MV-4-11 (cell line): Measurements from ENCODE around the gene NHSL2.

Source experiments
- DNase-seq: peaks from one replicate; lab custom pipeline; 2025; lab: John Stamatoyannopoulos, UW

The NHSL2 gene

DNA sequence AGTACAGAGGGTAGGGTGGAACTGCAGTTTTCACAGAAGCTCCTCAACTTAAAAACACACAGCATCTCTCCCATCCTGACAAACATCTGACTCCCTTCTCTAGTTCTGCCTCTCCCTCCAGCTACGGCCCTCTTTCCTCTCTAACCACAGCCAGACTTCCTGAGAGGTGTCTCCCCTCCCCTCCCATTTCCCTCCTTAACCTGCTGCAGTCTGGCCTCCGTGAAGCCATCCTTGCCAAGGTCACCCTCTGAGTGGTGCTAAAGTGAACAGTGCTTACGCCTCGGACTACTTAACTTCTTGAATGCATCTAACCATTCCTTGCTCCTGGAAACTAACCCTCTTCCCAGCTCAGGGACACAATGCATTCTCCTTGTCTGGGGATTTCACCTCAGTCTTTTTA lies 167.8 kb downstream of the NHSL2 start:
- no peak for DNase-seq

DNA sequence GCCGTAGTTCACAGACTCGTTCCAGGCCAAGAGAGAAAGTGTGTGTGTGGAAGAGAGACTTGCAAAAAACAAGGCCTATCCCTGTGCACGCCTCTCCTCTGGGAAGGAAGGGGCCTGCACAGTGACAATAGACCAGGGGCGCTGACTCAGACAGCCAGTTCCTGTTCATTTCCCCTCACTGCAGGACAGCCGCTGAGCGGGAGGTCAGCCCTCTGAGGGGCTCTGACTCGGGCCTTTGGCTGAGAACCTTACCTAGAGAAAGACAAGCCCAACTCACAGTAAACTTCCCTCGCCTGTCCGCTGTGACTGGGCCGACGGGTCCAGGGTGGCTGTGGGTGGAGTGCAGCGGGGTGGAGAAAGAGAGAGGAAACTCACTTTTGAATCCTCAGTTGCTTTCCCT lies 169.0 kb downstream of the NHSL2 start:
- peak; percentile 10 for DNase-seq

DNA sequence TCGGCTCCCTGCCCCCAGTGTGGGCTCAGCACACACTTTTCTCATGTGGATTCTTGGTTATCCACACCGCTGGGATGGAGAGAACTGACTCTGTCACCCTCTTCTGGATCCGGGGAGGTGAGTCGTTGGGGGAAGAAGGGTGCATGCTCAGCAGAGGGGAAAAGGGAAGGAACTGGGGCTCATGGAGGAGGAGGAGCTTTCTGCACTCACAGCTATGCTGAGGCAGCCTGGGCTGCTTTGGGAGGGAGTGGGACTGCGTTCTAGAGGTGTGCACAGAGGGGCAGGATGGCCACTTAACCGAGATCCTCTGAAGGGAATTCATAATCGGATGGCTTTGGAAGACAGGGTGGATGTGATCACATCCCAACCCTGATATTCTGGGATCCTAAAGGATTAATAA lies 169.5 kb downstream of the NHSL2 start:
- peak; percentile 10 for DNase-seq

DNA sequence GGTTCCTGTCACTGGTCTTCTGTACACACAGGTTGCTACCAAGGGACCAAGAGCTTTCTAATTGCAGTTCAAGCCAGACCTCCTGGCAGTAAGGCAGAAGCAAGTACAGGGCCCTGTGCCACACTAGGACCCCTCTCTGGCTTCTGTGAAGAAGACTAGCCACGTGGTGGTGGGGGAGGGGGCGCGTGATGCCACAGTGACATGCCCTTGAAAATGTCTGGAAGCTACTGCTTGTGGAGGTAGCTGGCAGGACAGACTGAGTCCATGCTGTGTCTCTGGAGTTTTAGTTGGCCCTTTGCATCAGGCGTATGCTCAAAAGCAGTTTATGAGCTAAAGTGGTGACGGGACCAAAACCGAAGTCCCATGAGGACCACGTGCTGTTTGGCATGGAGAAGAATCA lies 170.2 kb downstream of the NHSL2 start:
- DNase-seq, result no peak

DNA sequence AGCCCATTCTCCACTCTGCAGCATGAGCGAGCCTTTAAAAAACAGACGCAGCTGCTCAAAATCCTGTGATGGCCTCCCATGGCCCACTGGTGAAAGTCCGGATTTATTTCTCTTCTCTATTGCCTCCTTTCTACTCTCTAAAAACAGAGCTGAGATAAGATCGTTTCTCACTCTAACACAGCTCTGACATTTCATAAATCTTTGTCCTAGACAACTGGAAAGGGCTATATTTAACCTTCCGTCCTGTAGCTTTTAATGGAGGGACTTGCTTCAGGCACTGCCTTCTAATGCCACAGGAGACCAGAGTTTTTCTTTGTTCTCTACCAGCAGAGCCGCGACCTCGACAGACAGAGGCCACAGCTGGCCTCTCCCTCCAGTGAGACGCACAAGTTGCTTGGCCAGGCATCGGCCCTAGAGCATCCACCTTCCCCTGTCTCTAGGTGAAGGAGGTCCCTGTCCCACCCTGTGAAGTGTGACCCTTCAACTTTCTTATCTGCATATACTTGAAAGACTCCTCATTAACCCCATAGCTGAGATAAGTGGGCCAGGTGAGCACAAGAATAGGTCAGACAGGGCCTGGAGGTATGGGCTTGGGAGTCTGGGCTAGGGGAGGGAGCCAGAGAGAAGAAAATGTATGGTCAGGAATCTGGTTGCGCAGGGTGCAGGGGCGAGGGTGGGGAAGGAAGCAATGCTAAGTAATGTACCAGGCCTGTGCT lies 171.1 kb downstream of the NHSL2 start:
- no peak for DNase-seq

DNA sequence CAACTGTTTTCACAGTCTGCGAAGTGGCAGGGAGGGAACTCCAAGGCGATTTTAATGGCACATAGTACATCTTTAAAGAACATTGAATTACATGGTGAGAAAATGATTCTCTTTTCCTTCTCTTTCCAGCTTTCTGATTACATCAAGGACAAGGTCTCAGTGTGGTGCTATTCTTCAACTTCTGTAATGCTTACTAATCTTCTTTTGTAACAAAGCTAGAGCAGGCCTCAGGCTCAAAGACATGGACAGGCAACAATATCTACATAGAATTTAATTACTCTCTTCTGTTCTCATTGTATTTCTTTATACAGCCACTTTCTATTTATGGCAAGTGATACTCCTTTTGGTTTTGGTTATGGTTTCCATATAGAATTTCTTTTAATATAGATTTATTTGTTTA lies 172.6 kb downstream of the NHSL2 start:
- DNase-seq, result no peak

DNA sequence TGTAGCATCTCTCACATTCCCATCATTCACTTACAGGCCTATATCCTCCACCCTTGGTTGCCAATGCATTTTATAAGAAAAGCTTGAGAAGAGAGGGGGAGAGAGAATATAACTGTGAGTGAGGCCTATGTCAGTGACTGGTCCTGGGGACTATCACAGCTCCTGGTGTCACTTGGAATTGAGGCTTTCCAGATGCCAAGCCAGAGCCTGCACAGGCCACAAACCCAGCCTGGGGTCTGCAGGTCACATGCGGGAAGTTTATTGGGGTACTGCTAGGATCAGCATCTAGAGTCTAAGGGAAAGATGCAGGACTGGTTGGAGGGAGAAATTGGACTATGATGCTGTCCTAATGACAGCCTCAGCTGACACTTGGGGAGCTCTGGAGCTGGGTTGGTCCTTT lies 173.5 kb downstream of the NHSL2 start:
- DNase-seq, result no peak

DNA sequence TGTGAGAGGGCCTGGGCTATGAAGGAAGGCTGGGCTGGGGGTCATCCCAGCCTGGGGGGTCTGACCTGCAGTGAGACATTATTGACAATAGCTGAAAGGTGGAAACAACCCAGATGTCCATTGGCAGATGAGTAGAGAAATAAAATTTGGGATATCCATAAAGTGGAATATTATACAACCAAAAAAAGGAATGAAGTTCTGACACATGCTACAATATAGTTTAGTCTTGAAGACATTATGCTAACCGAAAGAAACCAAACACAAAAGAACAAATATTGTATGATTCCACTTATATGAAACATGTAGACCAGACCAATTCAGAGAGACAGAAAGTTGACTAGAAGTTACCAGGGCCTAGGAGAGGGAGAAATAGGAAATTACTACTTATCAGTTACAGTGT lies 176.3 kb downstream of the NHSL2 start:
- no peak for DNase-seq

DNA sequence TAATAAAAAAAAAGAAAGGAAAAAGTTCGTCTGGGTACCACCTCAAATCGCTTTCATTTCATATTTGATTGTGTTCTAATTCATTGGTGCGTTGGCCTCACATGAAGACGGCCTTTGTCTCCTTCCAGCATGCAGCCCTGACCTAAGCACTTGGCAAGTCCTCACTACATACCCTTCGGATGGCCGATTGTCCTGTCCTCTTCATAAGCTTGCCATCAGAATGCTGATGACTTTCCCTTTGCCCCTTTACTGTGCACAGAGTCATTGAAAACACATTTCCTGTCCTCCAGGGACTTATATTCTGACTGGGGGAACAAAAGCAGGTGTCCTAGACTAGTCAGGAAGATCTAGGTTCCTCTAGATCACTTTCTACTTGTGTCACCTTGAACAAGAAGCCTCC lies 178.1 kb downstream of the NHSL2 start:
- DNase-seq, result no peak

DNA sequence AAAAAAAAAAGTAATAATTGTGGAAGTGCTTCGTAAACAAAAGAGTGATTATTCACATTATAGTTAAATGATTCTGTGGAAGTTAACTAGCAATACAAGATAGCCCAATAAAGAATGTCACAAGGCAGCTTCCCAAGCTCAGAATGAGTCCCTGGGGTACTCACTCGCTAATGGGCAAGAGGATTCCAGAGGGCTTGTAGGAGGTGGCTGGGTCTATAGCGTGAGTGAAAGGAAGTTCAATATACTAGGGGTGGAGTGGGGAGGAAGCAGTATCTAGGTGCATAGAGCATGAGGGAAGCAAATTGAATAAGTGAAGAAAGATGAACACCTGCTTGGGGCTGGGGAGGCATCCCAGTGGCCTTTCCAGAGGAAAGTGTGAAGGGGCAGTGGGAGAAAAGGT lies 178.6 kb downstream of the NHSL2 start:
- DNase-seq, result no peak

DNA sequence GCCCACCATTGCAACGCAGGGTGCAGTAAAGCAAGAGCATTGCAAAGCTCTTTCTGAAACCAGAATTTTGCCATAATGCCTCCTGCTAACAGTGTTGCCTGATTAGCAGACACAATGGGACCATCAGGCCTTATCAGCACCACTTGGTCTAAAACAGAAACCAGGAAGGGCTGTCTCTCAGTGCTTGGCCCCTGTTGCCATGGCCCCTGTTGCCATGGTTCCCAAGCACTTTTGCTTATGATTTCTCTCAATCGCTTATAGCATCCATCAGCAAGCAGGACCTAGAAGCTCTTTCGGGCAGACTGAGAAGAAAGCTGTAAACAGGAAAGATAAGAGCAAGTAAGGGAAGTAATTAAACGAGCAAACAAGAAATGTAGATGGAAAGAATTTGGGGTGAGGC lies 184.2 kb downstream of the NHSL2 start:
- peak; percentile 58 for DNase-seq

DNA sequence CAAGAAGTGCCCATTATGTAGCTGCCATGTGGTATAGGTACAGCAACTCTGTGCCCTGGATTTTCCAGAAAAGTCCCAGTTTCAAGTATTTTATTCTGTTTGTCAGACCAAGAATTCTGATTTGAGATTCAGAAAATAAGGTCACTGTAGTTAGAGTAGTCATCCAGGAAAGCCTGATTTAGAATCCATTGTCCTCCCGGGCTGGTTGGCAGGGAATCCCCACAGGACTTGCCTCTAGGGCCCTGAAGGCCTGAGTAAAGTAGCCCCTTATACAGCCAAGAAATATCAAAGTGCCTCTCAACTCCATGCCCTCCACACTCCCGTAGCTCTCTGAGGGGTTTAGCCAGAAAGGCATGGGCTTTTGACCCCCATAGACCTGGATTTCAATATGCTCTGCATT lies 184.7 kb downstream of the NHSL2 start:
- DNase-seq, result no peak

DNA sequence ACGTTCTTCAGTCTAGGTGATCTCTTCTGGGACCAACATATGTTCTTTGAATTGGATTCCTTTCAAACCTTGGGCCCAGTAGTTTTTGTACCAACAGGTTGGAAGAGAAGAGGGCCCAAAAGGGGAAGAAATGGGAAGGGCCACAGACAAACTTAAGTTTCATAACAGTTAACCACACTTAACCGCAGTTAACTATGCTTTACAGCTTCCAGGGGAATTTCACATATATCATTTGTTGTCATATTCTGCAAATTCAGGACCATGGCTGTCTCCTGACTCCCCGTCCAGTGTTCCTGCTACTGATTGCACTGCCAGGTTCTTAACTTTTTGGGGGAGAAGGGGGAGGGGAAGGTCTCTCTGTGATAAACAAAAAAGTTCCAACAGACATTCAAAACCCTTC lies 186.5 kb downstream of the NHSL2 start:
- DNase-seq, result peak; percentile 72

DNA sequence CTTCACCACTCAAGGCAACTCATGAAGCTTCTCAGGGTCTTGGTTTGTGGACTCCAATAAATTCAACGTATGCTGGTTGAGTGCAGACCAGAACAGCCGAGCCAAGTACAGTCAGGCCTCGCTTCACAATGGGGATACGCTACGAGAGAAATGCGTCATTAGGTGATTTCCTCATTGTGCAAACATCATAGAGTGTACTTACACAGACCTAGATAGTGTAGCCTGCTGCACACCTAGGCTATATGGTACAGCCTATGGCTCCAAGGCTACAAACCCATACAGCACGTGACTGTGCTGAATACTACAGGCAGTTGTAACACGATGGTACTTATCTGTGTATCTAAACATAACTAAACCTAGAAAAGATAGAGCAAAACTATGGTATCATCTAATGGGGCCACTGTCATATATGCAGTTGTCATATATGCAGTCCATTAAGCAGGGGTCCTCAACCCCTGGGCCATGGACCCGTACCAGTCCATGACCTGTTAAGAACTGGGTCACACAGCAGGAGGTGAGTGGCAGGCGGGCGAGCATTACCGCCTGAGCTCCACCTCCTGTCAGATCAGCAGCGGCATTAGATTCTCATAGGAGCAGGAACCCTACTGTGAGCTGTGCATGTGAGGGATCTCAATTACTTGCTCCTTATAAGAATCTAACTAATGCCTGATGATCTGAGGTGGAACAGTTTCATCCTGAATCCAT lies 189.6 kb downstream of the NHSL2 start:
- DNase-seq, result no peak

DNA sequence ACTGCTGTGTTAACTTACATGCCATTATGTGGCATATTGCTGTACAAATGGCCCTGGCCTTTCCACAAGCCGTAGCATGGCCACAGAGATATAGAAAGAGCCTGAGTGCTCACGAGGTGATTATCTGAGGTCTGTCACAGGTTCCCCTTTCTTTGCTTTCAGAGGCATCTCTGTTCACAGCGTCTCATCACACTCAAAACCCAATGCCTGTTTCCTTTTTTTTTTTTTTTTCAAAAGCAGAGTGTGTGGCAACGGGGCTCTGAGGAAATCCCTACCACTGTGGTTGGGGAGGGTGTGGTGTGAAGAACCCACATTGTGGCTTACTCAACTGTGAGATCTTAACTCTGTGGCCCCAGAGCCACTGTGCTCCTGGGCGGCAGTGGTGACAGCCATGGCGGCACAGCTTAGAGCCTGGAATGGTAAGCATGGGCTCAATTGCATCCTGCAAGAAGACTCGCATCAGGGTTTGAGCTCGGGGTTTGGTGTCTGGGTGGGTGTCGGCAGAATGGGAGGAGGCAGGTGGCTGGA lies 190.2 kb downstream of the NHSL2 start:
- peak; percentile 95 for DNase-seq

DNA sequence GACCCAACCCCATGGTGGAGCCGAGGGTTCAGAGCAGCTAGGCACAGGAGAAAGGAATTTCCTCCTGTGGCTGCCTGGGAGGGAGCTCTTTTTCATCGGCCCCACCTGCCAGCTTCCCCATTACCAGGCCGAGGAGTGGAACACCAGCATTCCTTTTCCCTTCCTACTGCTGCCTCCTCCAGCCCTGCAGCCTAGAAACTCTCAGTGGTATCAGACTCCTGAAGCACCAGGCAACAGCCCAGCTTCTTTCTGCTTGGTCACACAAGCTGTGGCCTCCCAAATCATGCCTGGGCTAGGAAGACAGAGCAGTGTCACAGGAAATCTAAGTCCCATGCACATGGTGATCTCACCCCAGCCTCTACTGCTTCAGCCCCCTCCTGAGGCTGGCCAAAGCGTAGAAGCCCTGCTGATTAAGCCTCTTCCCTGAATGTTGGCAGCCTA lies 191.0 kb downstream of the NHSL2 start:
- peak; percentile 35 for DNase-seq

DNA sequence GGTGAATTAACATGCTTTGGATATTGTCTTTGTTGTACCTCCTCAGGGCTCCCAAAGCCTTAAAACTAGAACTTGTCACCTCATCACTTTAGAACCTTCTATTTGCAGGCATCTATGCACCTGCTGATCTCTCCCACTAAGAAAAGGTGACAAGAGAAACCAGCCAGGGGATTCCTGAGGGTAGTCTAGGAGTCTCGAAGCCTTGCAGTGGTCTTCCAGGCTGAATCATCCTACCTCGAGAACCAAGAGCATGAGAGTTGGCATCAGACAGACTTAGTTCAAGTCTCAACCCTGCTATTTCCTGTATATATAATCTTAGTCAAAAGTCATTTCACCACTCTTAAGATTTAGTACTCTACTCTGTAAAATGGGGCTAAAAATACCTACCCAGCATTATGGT lies 191.5 kb downstream of the NHSL2 start:
- DNase-seq, result no peak

DNA sequence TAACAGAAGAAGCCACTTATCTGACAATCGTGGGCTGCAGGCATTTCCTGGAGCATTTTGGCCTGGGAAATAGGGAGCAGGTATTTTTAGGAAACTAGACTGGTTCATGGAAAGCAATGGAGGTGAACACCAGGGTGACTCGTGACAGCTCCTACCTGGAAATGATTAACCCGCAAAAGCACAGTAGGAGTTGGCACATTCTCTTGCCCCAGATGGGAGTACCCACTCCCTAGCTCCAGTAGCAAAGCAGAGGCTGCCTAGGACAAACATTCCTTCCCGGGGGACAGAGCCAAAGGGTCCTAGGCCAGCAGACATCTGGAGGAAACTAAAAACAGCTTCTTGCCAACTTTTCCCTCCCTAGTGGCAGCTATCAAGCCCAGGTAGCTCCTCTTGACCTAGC lies 192.1 kb downstream of the NHSL2 start:
- no peak for DNase-seq

DNA sequence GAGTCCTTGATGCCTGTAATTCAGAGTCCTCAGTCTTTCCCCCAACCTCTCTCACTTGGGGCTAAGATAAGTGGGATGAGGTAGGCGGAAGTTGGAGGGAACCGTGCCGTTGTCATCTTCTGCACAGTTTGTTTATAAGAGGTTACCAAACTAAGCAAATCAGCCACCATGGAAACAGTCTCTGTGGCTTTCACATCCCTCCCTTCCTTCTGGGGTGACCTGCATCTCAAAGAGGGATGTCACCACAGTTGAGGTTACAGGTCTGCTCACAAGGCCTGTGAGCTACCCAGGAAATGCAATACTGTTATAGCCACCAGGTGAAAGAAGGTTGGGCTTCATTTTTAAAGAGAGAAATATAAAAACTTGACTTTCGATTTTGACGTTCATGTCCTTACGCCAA lies 194.8 kb downstream of the NHSL2 start:
- DNase-seq, result peak; percentile 47

DNA sequence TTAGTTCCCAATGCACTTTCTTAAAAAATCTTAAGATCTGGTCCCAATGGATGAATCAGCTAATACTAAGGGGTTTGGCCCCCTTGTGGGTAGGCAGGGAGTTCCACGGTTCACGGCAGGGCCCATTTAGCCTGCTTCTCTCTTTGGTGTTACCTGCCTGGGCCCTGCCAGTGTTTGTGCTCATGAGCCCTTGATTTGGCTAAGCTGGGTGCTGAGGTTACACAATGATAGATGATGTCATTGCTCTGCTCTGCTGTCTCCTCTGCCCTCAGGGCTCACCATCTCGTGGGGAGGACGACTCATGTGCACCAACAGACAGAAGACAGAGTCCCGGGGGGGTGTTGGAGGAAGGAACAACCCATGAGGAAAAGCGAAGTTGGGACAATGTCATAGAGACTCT lies 196.7 kb downstream of the NHSL2 start:
- DNase-seq, result peak; percentile 75

DNA sequence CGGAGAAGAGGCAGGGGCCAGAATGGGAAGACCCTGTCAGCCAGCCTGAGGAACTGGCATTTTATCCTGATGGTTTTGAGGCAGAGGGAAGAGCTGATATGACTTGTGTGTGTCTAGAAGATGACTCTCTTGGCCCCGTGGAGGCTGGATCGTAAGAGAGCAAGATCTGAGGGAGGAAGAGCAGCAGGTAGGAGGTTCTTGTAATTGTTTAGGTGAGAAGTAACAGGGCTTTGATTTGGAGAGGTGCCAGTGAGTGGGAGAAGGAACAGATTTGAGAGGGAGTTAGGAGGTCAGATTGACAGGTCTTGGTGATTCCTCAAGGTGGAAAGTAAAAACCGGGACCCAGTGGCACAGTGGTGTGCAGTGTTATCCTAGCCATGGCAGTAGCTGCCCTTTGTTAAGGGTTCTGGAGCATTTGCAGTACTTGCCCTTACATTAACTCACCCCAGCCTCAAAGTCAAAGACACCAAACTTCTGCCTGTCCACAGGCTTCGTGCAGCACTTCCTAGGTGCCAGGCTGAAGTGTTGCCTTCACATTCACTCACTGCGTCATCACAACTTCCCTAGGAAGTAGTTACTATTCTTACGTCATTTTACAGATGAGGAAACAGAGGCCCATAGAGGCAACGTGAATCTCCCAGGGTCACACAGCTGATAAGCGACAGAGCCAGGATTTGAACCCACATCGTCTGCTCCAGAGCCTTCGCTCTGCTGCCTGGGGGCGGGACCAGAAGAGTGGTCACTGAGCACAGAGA lies 197.4 kb downstream of the NHSL2 start:
- DNase-seq, result peak; percentile 52

DNA sequence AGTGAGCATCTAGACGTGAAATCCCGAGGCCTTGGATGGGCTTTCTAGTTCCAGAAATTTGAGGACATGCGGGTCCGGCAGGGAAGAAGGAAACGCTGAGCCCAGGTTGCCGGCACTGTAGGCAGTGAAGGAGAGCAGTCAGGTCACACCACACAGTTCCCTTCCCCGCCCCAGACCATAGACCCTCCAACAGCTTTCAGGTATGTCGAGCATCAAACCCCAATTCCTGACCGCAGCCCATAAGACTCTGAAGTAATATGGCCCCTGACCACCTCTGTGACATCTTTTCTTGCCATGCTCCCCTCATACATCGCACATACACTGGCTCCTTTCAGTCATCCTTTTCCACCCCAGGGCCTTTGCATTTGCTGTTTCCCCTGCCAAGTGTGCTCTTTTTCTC lies 198.0 kb downstream of the NHSL2 start:
- DNase-seq, result no peak
